ENCODE results near the gene PCDHA10.
A peak's percentile ranks its signal among the peaks of the same experiment; 100 is the strongest.

The PCDHA10 gene

DNA sequence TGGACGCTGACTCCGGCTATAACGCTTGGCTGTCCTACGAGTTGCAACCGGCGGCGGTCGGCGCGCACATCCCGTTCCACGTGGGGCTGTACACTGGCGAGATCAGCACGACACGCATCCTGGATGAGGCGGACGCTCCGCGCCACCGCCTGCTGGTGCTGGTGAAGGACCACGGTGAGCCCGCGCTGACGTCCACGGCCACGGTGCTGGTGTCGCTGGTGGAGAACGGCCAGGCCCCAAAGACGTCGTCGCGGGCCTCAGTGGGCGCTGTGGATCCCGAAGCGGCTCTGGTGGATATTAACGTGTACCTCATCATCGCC is 21.5 kb downstream of the PCDHA10 start:
- no peak for DNase-seq
- intact Hi-C loops (cut with DNase I) = no loop called here

GRCh38 chr5:140881889-140882590 is 26.3 kb downstream of the PCDHA10 start, which contains the start of gene PCDHA13:
Gene PCDHA13 (plus strand): TSS chr5:140882124. CDS start chr5:140882269, 145 bp downstream.
- DNase-seq = peak in 6 of 42 donors; percentile 29 to 70 (median 44)
- intact Hi-C loops (cut with DNase I) = loop anchor here (5.0 kb wide), 1 partner anchor 160 kb away; no protein-coding TSS in a partner anchor

DNA sequence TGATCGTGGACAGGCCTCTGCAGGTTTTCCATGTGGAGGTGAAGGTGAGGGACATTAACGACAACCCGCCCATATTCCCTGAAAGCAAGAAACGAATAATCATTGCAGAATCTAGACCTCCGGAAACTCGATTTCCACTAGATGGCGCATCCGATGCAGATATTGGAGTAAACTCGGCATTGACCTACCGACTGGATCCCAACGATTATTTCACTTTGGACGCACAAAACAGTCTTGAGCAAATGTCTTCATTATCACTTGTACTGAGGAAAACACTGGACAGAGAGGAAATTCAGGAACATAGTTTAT is 26.8 kb downstream of the PCDHA10 start:
- peak in 16 of 42 donors; percentile 4 to 79 (median 31) for DNase-seq
- intact Hi-C loops (cut with DNase I) = loop anchor here (5.0 kb wide), 1 partner anchor 160 kb away; no protein-coding TSS in a partner anchor

GRCh38 chr5:140883373-140883772 is 27.7 kb downstream of the PCDHA10 start:
- no peak for DNase-seq
- intact Hi-C loops (cut with DNase I) = loop anchor here (5.0 kb wide), 1 partner anchor 159 kb away; no protein-coding TSS in a partner anchor

DNA sequence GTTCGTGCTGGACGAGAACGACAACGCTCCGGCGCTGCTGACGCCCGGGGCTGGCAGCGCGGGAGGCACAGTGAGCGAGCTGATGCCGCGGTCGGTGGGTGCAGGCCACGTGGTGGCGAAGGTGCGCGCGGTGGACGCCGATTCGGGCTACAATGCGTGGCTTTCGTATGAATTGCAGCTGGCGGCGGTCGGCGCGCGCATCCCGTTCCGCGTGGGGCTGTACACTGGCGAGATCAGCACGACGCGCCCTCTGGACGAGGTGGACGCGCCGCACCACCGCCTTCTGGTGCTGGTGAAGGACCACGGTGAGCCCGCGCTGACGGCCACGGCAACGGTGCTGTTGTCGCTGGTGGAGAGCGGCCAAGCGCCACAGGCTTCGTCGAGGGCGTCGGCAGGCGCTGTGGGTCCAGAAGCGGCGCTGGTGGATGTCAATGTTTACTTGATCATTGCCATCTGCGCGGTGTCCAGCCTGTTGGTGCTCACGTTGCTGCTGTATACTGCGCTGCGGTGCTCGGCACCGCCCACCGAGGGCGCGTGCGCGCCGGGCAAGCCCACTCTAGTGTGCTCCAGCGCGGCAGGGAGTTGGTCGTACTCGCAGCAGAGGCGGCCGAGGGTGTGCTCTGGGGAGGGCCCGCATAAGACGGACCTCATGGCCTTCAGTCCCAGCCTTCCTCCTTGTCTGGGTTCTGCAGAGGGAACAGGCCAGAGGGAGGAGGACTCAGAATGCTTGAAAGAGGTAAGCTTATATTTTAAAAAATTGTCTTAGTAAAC is 28.4 kb downstream of the PCDHA10 start:
- intact Hi-C loops (cut with DNase I) = loop anchor here (5.0 kb wide), 1 partner anchor 158 kb away; no protein-coding TSS in a partner anchor
- no peak for DNase-seq

GRCh38 chr5:140916325-140916724 is 60.6 kb downstream of the PCDHA10 start:
- intact Hi-C loops (cut with DNase I) = no loop called here
- no peak for DNase-seq
